ENCODE measurements around the gene RETSAT.
"Not testable (repeated sequence)": the region's sequence is repeated elsewhere in the genome, so short reads cannot be mapped to it uniquely, and the experiment has no call there.

The RETSAT gene

GRCh38 chr2:85333877-85334276, 20.5 kb downstream of the RETSAT start:
- not testable (repeated sequence) for H3K36me3 ChIP-seq (ENCODE audit: control insufficient read depth in 2 of 2, insufficient read depth in 2 of 2, low read length in 2 of 2); H3K4me3 ChIP-seq (ENCODE audit: low read length in 2 of 2); H3K9me3 ChIP-seq (ENCODE audit: control insufficient read depth in 2 of 2, low read length in 2 of 2); H3K9ac ChIP-seq (ENCODE audit: low read length in 2 of 2); H3K27me3 ChIP-seq (ENCODE audit: control insufficient read depth in 1 of 2, insufficient read depth in 2 of 2, low read length in 2 of 2); H3K27ac ChIP-seq (ENCODE audit: low read length); H3K4me1 ChIP-seq (ENCODE audit: control insufficient read depth, insufficient read depth, low read length)

GRCh38 chr2:85330839-85331636, 23.3 kb downstream of the RETSAT start:
- H3K9ac ChIP-seq (ENCODE audit: low read length in 2 of 2): no peak overlapping the region
- no peaks in the 10 kb centered on the region for H3K9me3 ChIP-seq (ENCODE audit: control insufficient read depth in 2 of 2, low read length in 2 of 2)
- H3K4me1 ChIP-seq (ENCODE audit: control insufficient read depth, insufficient read depth, low read length): peaks cover 14% of the 10 kb centered on the region
- no peaks in the 10 kb centered on the region for H3K27me3 ChIP-seq (ENCODE audit: control insufficient read depth in 1 of 2, insufficient read depth in 2 of 2, low read length in 2 of 2)
- H3K4me3 ChIP-seq (ENCODE audit: low read length in 2 of 2): no peak overlapping the region
- H3K27ac ChIP-seq (ENCODE audit: low read length): no peak overlapping the region
- H3K36me3 ChIP-seq (ENCODE audit: control insufficient read depth in 2 of 2, insufficient read depth in 2 of 2, low read length in 2 of 2): no peaks in the 10 kb centered on the region

GRCh38 chr2:85329701-85330100, 24.6 kb downstream of the RETSAT start:
- peaks cover 27% of the 10 kb centered on the region for H3K4me1 ChIP-seq (ENCODE audit: control insufficient read depth, insufficient read depth, low read length)
- not testable (repeated sequence) for H3K4me3 ChIP-seq (ENCODE audit: low read length in 2 of 2); H3K27me3 ChIP-seq (ENCODE audit: control insufficient read depth in 1 of 2, insufficient read depth in 2 of 2, low read length in 2 of 2)

DNA sequence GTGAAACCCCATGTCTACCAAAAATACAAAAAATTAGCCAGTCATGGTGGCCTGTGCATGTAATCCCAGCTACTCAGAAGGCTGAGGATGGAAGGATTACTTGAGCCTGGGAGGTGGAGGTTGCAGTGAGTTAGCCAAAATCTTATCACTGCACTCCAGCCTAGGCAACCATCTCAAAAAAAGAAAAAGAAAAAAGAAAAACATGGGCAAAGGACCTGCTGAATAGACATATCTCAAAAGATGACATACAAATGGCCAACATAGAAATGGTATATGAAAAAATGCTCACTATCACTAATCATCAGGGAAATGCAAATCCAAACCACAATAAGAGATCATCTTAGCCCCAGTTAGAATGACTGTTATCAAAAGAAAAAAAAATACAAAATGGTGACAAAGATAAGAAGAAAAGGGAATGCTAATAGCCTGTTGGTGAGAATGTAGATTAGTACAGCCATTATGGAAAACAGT, 25.1 kb downstream of the RETSAT start:
- H3K4me3 ChIP-seq (ENCODE audit: low read length in 2 of 2): no peak overlapping the region
- no peaks in the 10 kb centered on the region for H3K27me3 ChIP-seq (ENCODE audit: control insufficient read depth in 1 of 2, insufficient read depth in 2 of 2, low read length in 2 of 2)
- H3K27ac ChIP-seq (ENCODE audit: low read length): no peak overlapping the region
- H3K9me3 ChIP-seq (ENCODE audit: control insufficient read depth in 2 of 2, low read length in 2 of 2): no peaks in the 10 kb centered on the region
- H3K36me3 ChIP-seq (ENCODE audit: control insufficient read depth in 2 of 2, insufficient read depth in 2 of 2, low read length in 2 of 2): peaks cover 7 to 8% of the 10 kb centered on the region in 2 donors
- peaks cover 29% of the 10 kb centered on the region for H3K4me1 ChIP-seq (ENCODE audit: control insufficient read depth, insufficient read depth, low read length)
- no peak overlapping the region for H3K9ac ChIP-seq (ENCODE audit: low read length in 2 of 2)

More at GRCh38 chr2:85329701-85330100, 24.6 kb downstream of the RETSAT start:
- not testable (repeated sequence) for H3K27ac ChIP-seq (ENCODE audit: low read length); H3K36me3 ChIP-seq (ENCODE audit: control insufficient read depth in 2 of 2, insufficient read depth in 2 of 2, low read length in 2 of 2); H3K9me3 ChIP-seq (ENCODE audit: control insufficient read depth in 2 of 2, low read length in 2 of 2); H3K9ac ChIP-seq (ENCODE audit: low read length in 2 of 2)

- H3K9me3 ChIP-seq (ENCODE audit: control insufficient read depth in 2 of 2, low read length in 2 of 2): no peaks in the 10 kb centered on the region
- peaks cover 33% of the 10 kb centered on the region for H3K4me1 ChIP-seq (ENCODE audit: control insufficient read depth, insufficient read depth, low read length)
- H3K27ac ChIP-seq (ENCODE audit: low read length): peak within 1 kb of the TSS; percentile 97
- H3K27me3 ChIP-seq (ENCODE audit: control insufficient read depth in 1 of 2, insufficient read depth in 2 of 2, low read length in 2 of 2): no peaks in the 10 kb centered on the region
- peaks cover 13 to 16% of the 10 kb centered on the region in 2 donors for H3K36me3 ChIP-seq (ENCODE audit: control insufficient read depth in 2 of 2, insufficient read depth in 2 of 2, low read length in 2 of 2)
- peak within 1 kb of the TSS; percentile 97 to 99 for H3K9ac ChIP-seq (ENCODE audit: low read length in 2 of 2)
- H3K4me3 ChIP-seq (ENCODE audit: low read length in 2 of 2): peak within 1 kb of the TSS; percentile 96 to 98
These were observed 26.3 kb downstream of the RETSAT start, which contains the start of gene TGOLN2 for GRCh38 chr2:85327822-85328617. TGOLN2 (minus strand) TSS chr2:85327989; CDS start chr2:85327962, 27 bp downstream.

- Histone ChIP-seq H3K36me3 (ENCODE audit: control insufficient read depth in 2 of 2, insufficient read depth in 2 of 2, low read length in 2 of 2) (peaks cover 18 to 20% of the 10 kb centered on the region in 2 donors), H3K9me3 (ENCODE audit: control insufficient read depth in 2 of 2, low read length in 2 of 2) (no peaks in the 10 kb centered on the region), H3K4me3 (ENCODE audit: low read length in 2 of 2) (peak overlapping the region; percentile 96 to 98), H3K27ac (ENCODE audit: low read length) (peak overlapping the region; percentile 97), H3K4me1 (ENCODE audit: control insufficient read depth, insufficient read depth, low read length) (peaks cover 36% of the 10 kb centered on the region), H3K27me3 (ENCODE audit: control insufficient read depth in 1 of 2, insufficient read depth in 2 of 2, low read length in 2 of 2) (no peaks in the 10 kb centered on the region), H3K9ac (ENCODE audit: low read length in 2 of 2) (peak overlapping the region; percentile 97 to 99)
These were observed 27.0 kb downstream of the RETSAT start for GRCh38 chr2:85327160-85327821.

DNA sequence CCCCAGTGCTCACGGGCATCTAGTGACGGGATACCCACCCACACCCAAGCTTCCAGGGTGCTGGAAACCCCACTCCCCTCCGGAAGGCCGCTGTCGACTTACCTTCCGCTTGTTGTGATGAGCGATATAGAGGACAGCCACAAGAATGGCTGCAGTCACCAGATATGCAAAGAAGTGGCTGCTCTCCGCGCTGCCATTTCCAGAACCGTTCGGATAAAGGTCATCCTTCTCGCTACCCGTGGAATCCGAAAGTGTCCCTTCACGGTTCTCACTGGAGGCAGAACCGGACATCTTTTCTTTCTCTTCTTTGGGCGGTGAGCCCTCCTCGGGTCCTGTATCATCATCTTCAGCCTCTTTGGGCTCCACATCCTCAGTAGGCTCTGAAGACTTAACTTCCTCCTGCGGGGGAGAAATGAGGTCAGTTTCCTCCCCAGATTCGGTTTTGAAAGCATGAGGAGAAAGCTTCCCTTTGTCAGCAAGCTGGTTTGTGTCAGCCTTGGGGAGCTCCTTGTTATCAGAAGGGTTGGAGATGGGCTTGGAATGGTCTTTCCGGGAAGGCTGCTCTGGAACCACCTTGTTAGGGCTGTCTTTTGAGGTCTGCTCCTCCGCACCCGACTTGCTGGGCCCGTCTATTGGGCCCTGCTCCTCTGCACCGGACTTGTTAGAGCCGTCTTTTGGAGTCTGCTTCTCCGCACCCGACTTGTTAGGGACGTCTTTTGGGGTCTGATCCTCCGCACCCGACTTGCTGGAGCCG, 27.7 kb downstream of the RETSAT start:
- peak overlapping the region; percentile 97 for H3K27ac ChIP-seq (ENCODE audit: low read length)
- no peaks in the 10 kb centered on the region for H3K27me3 ChIP-seq (ENCODE audit: control insufficient read depth in 1 of 2, insufficient read depth in 2 of 2, low read length in 2 of 2)
- peaks cover 40% of the 10 kb centered on the region for H3K4me1 ChIP-seq (ENCODE audit: control insufficient read depth, insufficient read depth, low read length)
- H3K9me3 ChIP-seq (ENCODE audit: control insufficient read depth in 2 of 2, low read length in 2 of 2): no peaks in the 10 kb centered on the region
- H3K9ac ChIP-seq (ENCODE audit: low read length in 2 of 2): peak overlapping the region; percentile 97 to 99
- H3K4me3 ChIP-seq (ENCODE audit: low read length in 2 of 2): peak overlapping the region; percentile 96 to 98
- peaks cover 24 to 27% of the 10 kb centered on the region in 2 donors for H3K36me3 ChIP-seq (ENCODE audit: control insufficient read depth in 2 of 2, insufficient read depth in 2 of 2, low read length in 2 of 2)

DNA sequence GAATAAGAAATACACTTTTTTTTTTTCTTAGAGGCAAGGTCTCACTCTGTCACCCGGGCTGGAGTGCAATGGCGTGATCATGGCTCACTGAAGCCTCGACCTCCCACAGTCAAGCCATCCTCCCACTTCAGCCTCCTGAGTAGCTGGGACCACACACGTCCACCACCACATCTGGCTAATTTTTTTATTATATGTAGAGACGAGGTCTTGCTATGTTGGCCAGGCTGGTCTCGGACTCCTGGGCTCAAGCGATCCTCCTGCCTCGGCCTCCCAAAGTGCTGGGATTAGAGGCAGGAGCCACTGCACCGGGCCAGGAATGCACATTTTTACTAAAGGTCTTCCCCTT, 28.9 kb downstream of the RETSAT start:
- H3K4me3 ChIP-seq (ENCODE audit: low read length in 2 of 2): peak overlapping the region; percentile 96 to 98
- peaks cover 40% of the 10 kb centered on the region for H3K4me1 ChIP-seq (ENCODE audit: control insufficient read depth, insufficient read depth, low read length)
- no peaks in the 10 kb centered on the region for H3K9me3 ChIP-seq (ENCODE audit: control insufficient read depth in 2 of 2, low read length in 2 of 2)
- peak overlapping the region; percentile 97 to 99 for H3K9ac ChIP-seq (ENCODE audit: low read length in 2 of 2)
- no peaks in the 10 kb centered on the region for H3K27me3 ChIP-seq (ENCODE audit: control insufficient read depth in 1 of 2, insufficient read depth in 2 of 2, low read length in 2 of 2)
- H3K27ac ChIP-seq (ENCODE audit: low read length): no peak overlapping the region
- H3K36me3 ChIP-seq (ENCODE audit: control insufficient read depth in 2 of 2, insufficient read depth in 2 of 2, low read length in 2 of 2): peaks cover 33 to 38% of the 10 kb centered on the region in 2 donors

- Histone ChIP-seq H3K9ac (ENCODE audit: low read length in 2 of 2) (peak overlapping the region in 1 of 2 donors; percentile 47), H3K36me3 (ENCODE audit: control insufficient read depth in 2 of 2, insufficient read depth in 2 of 2, low read length in 2 of 2) (peaks cover 37 to 38% of the 10 kb centered on the region in 2 donors), H3K9me3 (ENCODE audit: control insufficient read depth in 2 of 2, low read length in 2 of 2) (no peaks in the 10 kb centered on the region), H3K27me3 (ENCODE audit: control insufficient read depth in 1 of 2, insufficient read depth in 2 of 2, low read length in 2 of 2) (no peaks in the 10 kb centered on the region), H3K4me3 (ENCODE audit: low read length in 2 of 2) (peak overlapping the region; percentile 96 to 98), H3K27ac (ENCODE audit: low read length) (no peak overlapping the region), H3K4me1 (ENCODE audit: control insufficient read depth, insufficient read depth, low read length) (peaks cover 40% of the 10 kb centered on the region)
These were observed 29.5 kb downstream of the RETSAT start for GRCh38 chr2:85324639-85325465.

All from stomach smooth muscle (tissue), 2 donors.